Measurements from ENCODE around the gene ERC2. TPM values are rescaled to one million over a fixed set of nuclear protein-coding genes. Genes with fewer than 3 reads are reported as not detected.

The ERC2 gene
- total RNA-seq, 3 donors from 2014 or later = 0.16 TPM; not detected in 2

DNA sequence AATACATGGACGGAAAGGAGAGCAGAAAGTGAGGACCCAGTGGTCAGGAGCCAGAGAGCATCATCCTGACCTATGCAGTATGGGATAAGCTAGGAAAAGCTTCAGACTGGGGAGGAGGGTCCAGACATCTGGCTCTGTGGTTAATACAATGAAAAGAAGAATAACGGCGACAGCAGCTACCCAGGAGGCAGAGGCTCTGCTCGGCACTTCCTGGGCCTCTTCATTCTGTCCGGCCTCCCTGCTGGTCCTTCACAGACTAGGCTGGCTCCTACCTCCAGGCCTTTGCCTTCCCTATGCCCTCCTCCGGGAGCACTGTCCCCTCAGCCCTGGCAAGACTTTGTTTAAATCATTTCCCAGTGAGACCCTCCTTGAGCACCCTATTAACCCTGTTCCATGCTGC lies 922.3 kb downstream of the ERC2 start:
- Mint-ChIP-seq H3K27me3 (ENCODE audit: low read depth) (no peaks in the 10 kb centered on the region), H3K9me3 (no peaks in the 10 kb centered on the region), H3K4me3 (no peak overlapping the region), H3K36me3 (ENCODE audit: insufficient read depth) (no peaks in the 10 kb centered on the region), H3K4me1 (ENCODE audit: low read depth) (no peaks in the 10 kb centered on the region)
- no peak for DNase-seq
- ATAC-seq = no peak

- ATAC-seq (no peak), DNase-seq (no peak)
- no peak overlapping the region for H3K4me3 Mint-ChIP-seq
- H3K9me3 Mint-ChIP-seq = no peaks in the 10 kb centered on the region
- no peaks in the 10 kb centered on the region for H3K27me3 Mint-ChIP-seq (ENCODE audit: low read depth)
- no peaks in the 10 kb centered on the region for H3K36me3 Mint-ChIP-seq (ENCODE audit: insufficient read depth)
- no peaks in the 10 kb centered on the region for H3K4me1 Mint-ChIP-seq (ENCODE audit: low read depth)
Observed at GRCh38 chr3:55544219-55544618, 924.0 kb downstream of the ERC2 start.

- Mint-ChIP-seq H3K4me3 (no peak overlapping the region), H3K27me3 (ENCODE audit: low read depth) (no peaks in the 10 kb centered on the region), H3K9me3 (no peaks in the 10 kb centered on the region), H3K36me3 (ENCODE audit: insufficient read depth) (no peaks in the 10 kb centered on the region), H3K4me1 (ENCODE audit: low read depth) (no peaks in the 10 kb centered on the region)
- DNase-seq = no peak
- no peak for ATAC-seq
Observed at GRCh38 chr3:55543181-55543614, 925.1 kb downstream of the ERC2 start.

GRCh38 chr3:55541456-55541855 lies 926.8 kb downstream of the ERC2 start:
- Mint-ChIP-seq H3K4me1 (ENCODE audit: low read depth) (no peaks in the 10 kb centered on the region), H3K27me3 (ENCODE audit: low read depth) (no peaks in the 10 kb centered on the region), H3K4me3 (no peak overlapping the region), H3K36me3 (ENCODE audit: insufficient read depth) (no peaks in the 10 kb centered on the region), H3K9me3 (no peaks in the 10 kb centered on the region)
- no peak for DNase-seq
- no peak for ATAC-seq

DNA sequence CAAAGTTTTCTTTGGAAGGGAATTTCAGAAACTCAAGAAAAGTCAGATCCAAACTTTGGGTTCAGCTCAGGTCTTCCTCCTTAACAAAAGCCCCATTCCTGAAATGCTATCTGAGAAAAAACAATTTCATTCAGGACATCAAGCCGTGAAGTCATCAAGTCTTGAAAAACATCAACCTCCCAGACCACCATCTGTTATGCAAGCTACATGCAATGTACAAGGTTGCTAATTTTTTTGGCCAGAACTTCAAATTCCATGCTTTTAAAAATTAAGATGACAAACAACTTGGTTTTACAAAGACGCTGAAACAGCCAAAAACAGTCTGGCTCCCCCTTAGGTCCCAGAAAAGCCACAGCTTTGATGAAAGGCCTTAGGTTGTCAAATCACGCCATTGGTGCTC lies 927.3 kb downstream of the ERC2 start:
- Mint-ChIP-seq H3K27me3 (ENCODE audit: low read depth) (no peaks in the 10 kb centered on the region), H3K36me3 (ENCODE audit: insufficient read depth) (no peaks in the 10 kb centered on the region), H3K4me1 (ENCODE audit: low read depth) (no peaks in the 10 kb centered on the region), H3K4me3 (no peak overlapping the region), H3K9me3 (no peaks in the 10 kb centered on the region)
- no peak for ATAC-seq
- DNase-seq = no peak

DNA sequence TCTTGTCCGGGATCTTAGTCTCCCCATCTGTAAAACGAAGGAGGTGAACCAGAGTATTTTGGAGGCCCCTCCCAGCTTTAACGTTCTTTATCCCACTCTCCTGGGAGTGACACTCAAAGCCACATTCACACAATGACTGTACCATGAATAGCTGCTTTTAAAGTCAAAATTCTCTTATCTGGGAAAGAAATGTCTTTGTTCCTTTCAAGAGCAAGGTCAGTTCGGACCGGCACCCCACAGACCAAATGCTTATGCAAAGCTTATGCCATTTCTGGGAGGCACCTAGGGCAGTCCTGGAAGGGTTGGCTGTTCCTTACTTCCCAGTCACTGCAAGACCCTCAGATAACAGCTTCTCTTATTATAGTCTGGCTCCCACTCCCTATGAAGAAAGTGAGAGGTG lies 927.7 kb downstream of the ERC2 start:
- no peak for ATAC-seq
- H3K36me3 Mint-ChIP-seq (ENCODE audit: insufficient read depth) = no peaks in the 10 kb centered on the region
- no peaks in the 10 kb centered on the region for H3K4me1 Mint-ChIP-seq (ENCODE audit: low read depth)
- no peak overlapping the region for H3K4me3 Mint-ChIP-seq
- DNase-seq = no peak
- H3K9me3 Mint-ChIP-seq = no peaks in the 10 kb centered on the region
- H3K27me3 Mint-ChIP-seq (ENCODE audit: low read depth) = no peaks in the 10 kb centered on the region

- H3K4me3 Mint-ChIP-seq = no peak overlapping the region
- H3K36me3 Mint-ChIP-seq (ENCODE audit: insufficient read depth) = no peaks in the 10 kb centered on the region
- no peaks in the 10 kb centered on the region for H3K4me1 Mint-ChIP-seq (ENCODE audit: low read depth)
- H3K27me3 Mint-ChIP-seq (ENCODE audit: low read depth) = no peaks in the 10 kb centered on the region
- DNase-seq = no peak
- H3K9me3 Mint-ChIP-seq = no peaks in the 10 kb centered on the region
- no peak for ATAC-seq
Observed at GRCh38 chr3:55538158-55538557, 930.1 kb downstream of the ERC2 start.

- H3K36me3 Mint-ChIP-seq (ENCODE audit: insufficient read depth) = no peaks in the 10 kb centered on the region
- H3K9me3 Mint-ChIP-seq = no peaks in the 10 kb centered on the region
- H3K27me3 Mint-ChIP-seq (ENCODE audit: low read depth) = no peaks in the 10 kb centered on the region
- ATAC-seq (no peak), DNase-seq (no peak)
- H3K4me1 Mint-ChIP-seq (ENCODE audit: low read depth) = no peaks in the 10 kb centered on the region
- H3K4me3 Mint-ChIP-seq = no peak overlapping the region
Observed at GRCh38 chr3:55537563-55537962, 930.7 kb downstream of the ERC2 start.

- no peaks in the 10 kb centered on the region for H3K27me3 Mint-ChIP-seq (ENCODE audit: low read depth)
- no peaks in the 10 kb centered on the region for H3K36me3 Mint-ChIP-seq (ENCODE audit: insufficient read depth)
- ATAC-seq = no peak
- no peak overlapping the region for H3K4me3 Mint-ChIP-seq
- no peak for DNase-seq
- no peaks in the 10 kb centered on the region for H3K4me1 Mint-ChIP-seq (ENCODE audit: low read depth)
- H3K9me3 Mint-ChIP-seq = no peaks in the 10 kb centered on the region
Observed at GRCh38 chr3:55537129-55537528, 931.1 kb downstream of the ERC2 start.

GRCh38 chr3:55534876-55535275 lies 933.4 kb downstream of the ERC2 start:
- Mint-ChIP-seq H3K36me3 (ENCODE audit: insufficient read depth) (no peaks in the 10 kb centered on the region), H3K9me3 (no peaks in the 10 kb centered on the region), H3K4me1 (ENCODE audit: low read depth) (no peaks in the 10 kb centered on the region), H3K4me3 (no peak overlapping the region), H3K27me3 (ENCODE audit: low read depth) (no peaks in the 10 kb centered on the region)
- DNase-seq = no peak
- ATAC-seq = no peak

DNA sequence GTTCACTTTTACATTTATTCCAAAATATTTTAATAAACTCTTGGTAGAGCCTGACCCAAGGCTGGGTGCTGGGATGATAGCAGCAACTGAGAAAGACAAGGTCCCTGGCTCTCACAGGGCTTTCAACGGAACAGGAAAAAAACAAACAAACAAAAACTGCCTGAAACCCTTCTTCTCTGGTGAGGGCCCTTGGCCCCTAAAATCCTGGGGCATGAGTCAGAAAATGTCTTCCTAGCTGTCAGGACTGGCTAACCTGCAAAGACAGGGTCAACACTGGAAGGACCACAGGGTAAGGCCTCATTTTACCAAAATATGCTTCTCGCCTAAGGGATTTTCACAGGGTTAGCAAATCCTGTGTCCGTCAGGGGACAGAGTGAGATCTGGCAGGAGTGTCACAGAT lies 935.5 kb downstream of the ERC2 start:
- no peaks in the 10 kb centered on the region for H3K27me3 Mint-ChIP-seq (ENCODE audit: low read depth)
- no peaks in the 10 kb centered on the region for H3K9me3 Mint-ChIP-seq

DNA sequence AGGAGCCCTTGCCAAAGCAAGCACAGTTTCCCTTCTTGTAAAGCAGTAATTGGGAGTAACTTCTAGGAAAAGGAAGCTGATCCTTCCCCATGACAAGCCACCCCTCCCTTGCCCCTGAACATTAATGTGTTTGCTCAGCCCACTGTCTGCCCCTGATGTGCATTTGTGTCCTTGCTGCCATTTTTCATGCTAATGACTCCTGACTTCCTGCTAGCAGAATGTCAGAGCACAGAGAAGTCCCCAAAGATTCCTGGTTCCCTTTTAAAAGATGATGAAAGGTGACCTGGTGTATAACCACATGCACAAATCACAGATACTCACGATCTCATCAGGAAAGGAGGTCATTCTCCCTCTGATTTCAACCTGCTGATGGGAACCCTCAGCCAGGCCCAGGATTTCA lies 936.9 kb downstream of the ERC2 start:
- Mint-ChIP-seq H3K4me3 (no peak overlapping the region), H3K27me3 (ENCODE audit: low read depth) (no peaks in the 10 kb centered on the region), H3K9me3 (no peaks in the 10 kb centered on the region), H3K36me3 (ENCODE audit: insufficient read depth) (no peaks in the 10 kb centered on the region), H3K4me1 (ENCODE audit: low read depth) (no peaks in the 10 kb centered on the region)
- DNase-seq (no peak), ATAC-seq (no peak)

More for the DNA sequence above, 935.5 kb downstream of the ERC2 start:
- H3K4me3 Mint-ChIP-seq = no peak overlapping the region
- H3K36me3 Mint-ChIP-seq (ENCODE audit: insufficient read depth) = no peaks in the 10 kb centered on the region
- no peaks in the 10 kb centered on the region for H3K4me1 Mint-ChIP-seq (ENCODE audit: low read depth)
- ATAC-seq (no peak), DNase-seq (no peak)

DNA sequence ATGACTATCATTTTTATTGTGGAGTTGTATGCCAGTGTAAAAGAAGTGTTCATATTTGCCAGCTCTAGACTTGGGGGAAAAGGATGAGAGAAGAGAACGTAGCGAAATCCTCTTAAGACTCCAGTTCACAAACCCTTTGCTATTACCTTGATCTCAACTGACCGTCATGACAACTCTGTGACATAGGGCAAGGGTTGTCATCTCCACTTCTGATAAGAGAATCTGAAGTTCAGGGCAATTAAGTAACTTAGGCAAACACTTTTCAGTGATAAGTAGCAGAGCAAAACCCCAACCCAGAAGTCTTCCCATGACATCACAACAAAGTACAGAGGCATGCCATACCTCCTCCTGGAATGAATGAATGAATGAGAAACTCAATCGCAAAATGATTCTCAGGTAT lies 940.9 kb downstream of the ERC2 start:
- H3K4me1 Mint-ChIP-seq (ENCODE audit: low read depth) = no peaks in the 10 kb centered on the region
- no peak overlapping the region for H3K4me3 Mint-ChIP-seq
- DNase-seq = no peak
- H3K27me3 Mint-ChIP-seq (ENCODE audit: low read depth) = peaks cover 2% of the 10 kb centered on the region
- ATAC-seq = no peak
- H3K36me3 Mint-ChIP-seq (ENCODE audit: insufficient read depth) = no peaks in the 10 kb centered on the region
- no peaks in the 10 kb centered on the region for H3K9me3 Mint-ChIP-seq

GRCh38 chr3:55526332-55527030 lies 941.8 kb downstream of the ERC2 start:
- Mint-ChIP-seq H3K4me3 (no peak overlapping the region), H3K4me1 (ENCODE audit: low read depth) (no peaks in the 10 kb centered on the region), H3K9me3 (no peaks in the 10 kb centered on the region), H3K27me3 (ENCODE audit: low read depth) (peaks cover 2% of the 10 kb centered on the region), H3K36me3 (ENCODE audit: insufficient read depth) (no peaks in the 10 kb centered on the region)
- no peak for DNase-seq
- no peak for ATAC-seq

- DNase-seq = no peak
- Mint-ChIP-seq H3K27me3 (ENCODE audit: low read depth) (peaks cover 2% of the 10 kb centered on the region), H3K4me3 (no peak overlapping the region), H3K36me3 (ENCODE audit: insufficient read depth) (no peaks in the 10 kb centered on the region), H3K4me1 (ENCODE audit: low read depth) (no peaks in the 10 kb centered on the region), H3K9me3 (no peaks in the 10 kb centered on the region)
- no peak for ATAC-seq
Observed at GRCh38 chr3:55525436-55525835, 942.8 kb downstream of the ERC2 start.
